ENCODE results near the gene FARP1.

Gene FARP1

GRCh38 chr13:98440390-98441055 is 297.6 kb downstream of the FARP1 start:
- DNase-seq (ENCODE audit: extremely low read depth, insufficient read length), result no peak
- no peak overlapping the region for H3K4me3 ChIP-seq (replicated peaks; ENCODE audit: low read depth, low read length)
- H3K36me3 ChIP-seq (ENCODE audit: control insufficient read depth, insufficient read depth, low read length), result no peaks in the 10 kb centered on the region
- no peaks in the 10 kb centered on the region for H3K27me3 ChIP-seq (replicated peaks; ENCODE audit: control insufficient read depth, insufficient read depth, low read length)
- TF ChIP-seq, protein P1, sequence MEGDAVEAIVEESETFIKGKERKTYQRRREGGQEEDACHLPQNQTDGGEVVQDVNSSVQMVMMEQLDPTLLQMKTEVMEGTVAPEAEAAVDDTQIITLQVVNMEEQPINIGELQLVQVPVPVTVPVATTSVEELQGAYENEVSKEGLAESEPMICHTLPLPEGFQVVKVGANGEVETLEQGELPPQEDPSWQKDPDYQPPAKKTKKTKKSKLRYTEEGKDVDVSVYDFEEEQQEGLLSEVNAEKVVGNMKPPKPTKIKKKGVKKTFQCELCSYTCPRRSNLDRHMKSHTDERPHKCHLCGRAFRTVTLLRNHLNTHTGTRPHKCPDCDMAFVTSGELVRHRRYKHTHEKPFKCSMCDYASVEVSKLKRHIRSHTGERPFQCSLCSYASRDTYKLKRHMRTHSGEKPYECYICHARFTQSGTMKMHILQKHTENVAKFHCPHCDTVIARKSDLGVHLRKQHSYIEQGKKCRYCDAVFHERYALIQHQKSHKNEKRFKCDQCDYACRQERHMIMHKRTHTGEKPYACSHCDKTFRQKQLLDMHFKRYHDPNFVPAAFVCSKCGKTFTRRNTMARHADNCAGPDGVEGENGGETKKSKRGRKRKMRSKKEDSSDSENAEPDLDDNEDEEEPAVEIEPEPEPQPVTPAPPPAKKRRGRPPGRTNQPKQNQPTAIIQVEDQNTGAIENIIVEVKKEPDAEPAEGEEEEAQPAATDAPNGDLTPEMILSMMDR (IDR thresholded peaks at IDR 0.05; ENCODE audit: insufficient read depth, low read length, poor library complexity, severe bottlenecking), result no peak

GRCh38 chr13:98441056-98441676 is 298.3 kb downstream of the FARP1 start:
- no peak for DNase-seq (ENCODE audit: extremely low read depth, insufficient read length)
- TF ChIP-seq, protein P1 (IDR thresholded peaks at IDR 0.05; ENCODE audit: insufficient read depth, low read length, poor library complexity, severe bottlenecking), result no peak
- no peaks in the 10 kb centered on the region for H3K36me3 ChIP-seq (ENCODE audit: control insufficient read depth, insufficient read depth, low read length)
- no peaks in the 10 kb centered on the region for H3K27me3 ChIP-seq (replicated peaks; ENCODE audit: control insufficient read depth, insufficient read depth, low read length)
- no peak overlapping the region for H3K4me3 ChIP-seq (replicated peaks; ENCODE audit: low read depth, low read length)

- TF ChIP-seq, protein P1 (IDR thresholded peaks at IDR 0.05; ENCODE audit: insufficient read depth, low read length, poor library complexity, severe bottlenecking), result no peak
- H3K27me3 ChIP-seq (replicated peaks; ENCODE audit: control insufficient read depth, insufficient read depth, low read length), result no peaks in the 10 kb centered on the region
- H3K4me3 ChIP-seq (replicated peaks; ENCODE audit: low read depth, low read length), result no peak overlapping the region
- no peak for DNase-seq (ENCODE audit: extremely low read depth, insufficient read length)
- H3K36me3 ChIP-seq (ENCODE audit: control insufficient read depth, insufficient read depth, low read length), result no peaks in the 10 kb centered on the region; the same call in none of the 2 replicates
These were observed 299.7 kb downstream of the FARP1 start for GRCh38 chr13:98442391-98443230.

DNA sequence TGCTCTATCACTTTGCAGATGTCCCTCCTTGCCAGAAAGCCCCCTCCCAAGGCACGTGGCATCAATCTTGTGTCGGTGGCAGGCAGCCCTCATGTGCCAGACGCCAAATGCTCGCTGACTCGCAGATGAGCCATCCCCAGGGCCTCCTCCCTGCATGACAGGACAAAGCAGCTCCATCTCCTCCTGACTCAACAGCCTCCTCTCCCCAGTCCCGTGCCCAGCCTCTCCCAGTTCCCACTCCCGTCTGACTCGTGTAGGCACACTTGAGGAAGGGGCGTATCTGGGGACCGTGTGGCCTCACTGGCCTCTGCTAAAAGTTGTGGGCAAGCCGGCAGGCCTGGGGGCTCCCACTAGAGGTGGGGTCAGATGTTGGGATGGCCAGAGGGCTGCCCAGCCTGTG is 300.4 kb downstream of the FARP1 start:
- TF ChIP-seq, protein P1 (IDR thresholded peaks at IDR 0.05; ENCODE audit: insufficient read depth, low read length, poor library complexity, severe bottlenecking), result no peak
- peaks cover 5% of the 10 kb centered on the region for H3K36me3 ChIP-seq (ENCODE audit: control insufficient read depth, insufficient read depth, low read length)
- no peaks in the 10 kb centered on the region for H3K27me3 ChIP-seq (replicated peaks; ENCODE audit: control insufficient read depth, insufficient read depth, low read length)
- DNase-seq (ENCODE audit: extremely low read depth, insufficient read length), result no peak
- no peak overlapping the region for H3K4me3 ChIP-seq (replicated peaks; ENCODE audit: low read depth, low read length)

GRCh38 chr13:98443800-98444325 is 301.0 kb downstream of the FARP1 start:
- DNase-seq (ENCODE audit: extremely low read depth, insufficient read length), result no peak
- Histone ChIP-seq H3K4me3 (replicated peaks; ENCODE audit: low read depth, low read length) (no peak overlapping the region), H3K36me3 (ENCODE audit: control insufficient read depth, insufficient read depth, low read length) (peaks cover 7% of the 10 kb centered on the region), H3K27me3 (replicated peaks; ENCODE audit: control insufficient read depth, insufficient read depth, low read length) (no peaks in the 10 kb centered on the region)
- TF ChIP-seq, protein P1 (IDR thresholded peaks at IDR 0.05; ENCODE audit: insufficient read depth, low read length, poor library complexity, severe bottlenecking), result no peak

All from GM06990 (cell line).